ENCODE results near the gene PRKCZ.
"Not testable (repeated sequence)": the region's sequence is repeated elsewhere in the genome, so short reads cannot be mapped to it uniquely, and the experiment has no call there.

PRKCZ gene

DNA sequence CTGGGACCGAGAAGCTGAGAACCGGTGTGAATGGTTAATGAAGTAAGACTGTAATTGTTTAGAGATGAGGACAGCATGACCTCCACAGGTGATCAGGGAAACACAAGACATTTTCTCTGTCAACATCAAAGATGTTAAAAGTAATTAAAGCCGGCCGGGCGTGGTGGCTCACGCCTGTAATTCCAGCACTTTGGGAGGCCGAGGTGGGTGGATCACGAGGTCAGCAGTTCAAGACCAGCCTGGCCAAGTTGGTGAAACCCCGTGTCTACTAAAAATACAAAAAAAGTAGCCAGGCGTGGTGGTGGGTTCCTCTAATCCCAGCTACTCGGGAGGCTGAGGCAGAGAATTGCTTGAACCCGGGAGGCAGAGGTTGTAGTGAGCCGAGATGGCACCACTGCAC lies 88.9 kb downstream of the PRKCZ start:
- not testable (repeated sequence) for H3K9me3 ChIP-seq (ENCODE audit: control insufficient read depth, low read length); H3K4me3 ChIP-seq (ENCODE audit: extremely low read depth, insufficient read depth, low read length, poor library complexity, severe bottlenecking); H3K36me3 ChIP-seq (ENCODE audit: control insufficient read depth, insufficient read depth, low read length); H3K27ac ChIP-seq (ENCODE audit: low read depth, low read length, severe bottlenecking)
- 95 to 97% methylated on average over 11 to 12 of the region's 13 CpGs for WGBS, 2 experiments (ENCODE audit: insufficient coverage in 2 of 2)
- peaks cover 27% of the 10 kb centered on the region for H3K4me1 ChIP-seq (ENCODE audit: control insufficient read depth, insufficient read depth, low read length, poor library complexity, severe bottlenecking)

- H3K9me3 ChIP-seq (ENCODE audit: control insufficient read depth, low read length): no peaks in the 10 kb centered on the region
- 100% methylated on average over 1 of the region's 4 CpGs for WGBS, 2 experiments (ENCODE audit: insufficient coverage in 2 of 2)
- no peak overlapping the region for H3K4me3 ChIP-seq (ENCODE audit: extremely low read depth, insufficient read depth, low read length, poor library complexity, severe bottlenecking)
- H3K36me3 ChIP-seq (ENCODE audit: control insufficient read depth, insufficient read depth, low read length): no peaks in the 10 kb centered on the region
- no peak overlapping the region for H3K27ac ChIP-seq (ENCODE audit: low read depth, low read length, severe bottlenecking)
- H3K4me1 ChIP-seq (ENCODE audit: control insufficient read depth, insufficient read depth, low read length, poor library complexity, severe bottlenecking): peaks cover 8% of the 10 kb centered on the region
Measured at GRCh38 chr1:2141025-2141424, 90.8 kb downstream of the PRKCZ start.

DNA sequence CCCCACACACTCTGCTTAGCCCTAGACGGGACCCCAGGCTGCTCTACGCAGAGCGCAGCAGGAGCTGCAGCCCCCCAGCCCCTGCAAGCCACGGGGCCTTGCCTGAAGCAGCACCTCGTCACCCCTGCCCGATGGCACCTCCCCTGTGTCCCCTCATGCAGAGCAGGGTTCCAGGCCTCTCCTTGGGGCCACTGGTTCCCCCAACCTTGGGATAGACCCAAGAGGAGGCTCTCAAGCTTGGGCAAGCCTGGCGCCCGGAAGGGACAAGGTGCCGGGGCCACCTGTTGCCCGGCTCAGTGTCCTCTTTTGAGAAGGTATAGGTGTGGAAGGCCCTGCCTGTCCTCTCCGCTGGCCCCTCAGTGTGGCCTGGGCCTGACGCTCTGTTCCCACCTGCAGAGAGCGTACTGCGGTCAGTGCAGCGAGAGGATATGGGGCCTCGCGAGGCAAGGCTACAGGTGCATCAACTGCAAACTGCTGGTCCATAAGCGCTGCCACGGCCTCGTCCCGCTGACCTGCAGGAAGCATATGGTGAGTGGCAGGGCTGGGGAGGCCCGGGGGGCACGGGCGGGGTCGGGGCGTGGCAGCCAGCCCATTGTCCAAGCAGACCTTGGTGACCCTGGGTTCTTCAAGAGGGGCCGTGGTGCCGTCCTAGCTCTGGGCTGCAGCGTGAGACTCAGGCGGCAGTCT lies 93.7 kb downstream of the PRKCZ start:
- 95 to 96% methylated on average over 14 to 22 of the region's 30 CpGs for WGBS, 2 experiments (ENCODE audit: insufficient coverage in 2 of 2)
- Histone ChIP-seq H3K4me1 (ENCODE audit: control insufficient read depth, insufficient read depth, low read length, poor library complexity, severe bottlenecking) (peaks cover 5% of the 10 kb centered on the region), H3K27ac (ENCODE audit: low read depth, low read length, severe bottlenecking) (no peak overlapping the region), H3K36me3 (ENCODE audit: control insufficient read depth, insufficient read depth, low read length) (no peaks in the 10 kb centered on the region), H3K4me3 (ENCODE audit: extremely low read depth, insufficient read depth, low read length, poor library complexity, severe bottlenecking) (no peak overlapping the region), H3K9me3 (ENCODE audit: control insufficient read depth, low read length) (no peaks in the 10 kb centered on the region)

DNA sequence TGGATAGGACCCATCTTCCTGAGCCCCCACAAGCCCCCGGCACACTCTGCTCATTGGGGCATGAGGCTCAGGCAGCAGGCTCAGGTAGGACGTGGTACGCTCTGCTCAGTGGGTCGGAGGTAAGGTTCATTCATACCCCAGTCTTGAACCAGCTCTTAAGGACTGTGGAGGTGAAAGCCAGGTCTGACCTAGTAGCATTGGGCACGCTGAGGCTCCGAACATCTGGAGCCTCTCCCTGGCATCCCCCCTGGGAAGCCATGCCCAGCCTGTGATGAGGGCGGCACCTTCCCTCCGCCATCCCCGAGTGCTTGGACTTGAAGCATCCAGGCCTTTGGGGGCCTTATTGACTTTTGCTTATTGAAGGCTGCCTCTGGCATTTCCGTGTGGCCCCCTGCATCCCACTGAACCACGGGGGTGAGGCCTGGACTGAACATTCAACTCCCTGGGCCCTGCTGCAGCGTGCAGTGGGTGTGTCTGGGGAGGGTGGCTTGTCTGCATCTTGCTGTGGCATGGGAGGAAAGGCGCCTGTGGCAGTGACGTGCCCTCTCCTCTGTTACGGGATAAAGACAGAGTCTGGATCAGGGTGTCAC lies 94.4 kb downstream of the PRKCZ start:
- Histone ChIP-seq H3K9me3 (ENCODE audit: control insufficient read depth, low read length) (no peaks in the 10 kb centered on the region), H3K36me3 (ENCODE audit: control insufficient read depth, insufficient read depth, low read length) (no peaks in the 10 kb centered on the region), H3K4me3 (ENCODE audit: extremely low read depth, insufficient read depth, low read length, poor library complexity, severe bottlenecking) (no peak overlapping the region), H3K4me1 (ENCODE audit: control insufficient read depth, insufficient read depth, low read length, poor library complexity, severe bottlenecking) (peaks cover 4% of the 10 kb centered on the region), H3K27ac (ENCODE audit: low read depth, low read length, severe bottlenecking) (no peak overlapping the region)
- 92 to 95% methylated on average over 15 of the region's 15 CpGs for WGBS, 2 experiments (ENCODE audit: insufficient coverage in 2 of 2)

DNA sequence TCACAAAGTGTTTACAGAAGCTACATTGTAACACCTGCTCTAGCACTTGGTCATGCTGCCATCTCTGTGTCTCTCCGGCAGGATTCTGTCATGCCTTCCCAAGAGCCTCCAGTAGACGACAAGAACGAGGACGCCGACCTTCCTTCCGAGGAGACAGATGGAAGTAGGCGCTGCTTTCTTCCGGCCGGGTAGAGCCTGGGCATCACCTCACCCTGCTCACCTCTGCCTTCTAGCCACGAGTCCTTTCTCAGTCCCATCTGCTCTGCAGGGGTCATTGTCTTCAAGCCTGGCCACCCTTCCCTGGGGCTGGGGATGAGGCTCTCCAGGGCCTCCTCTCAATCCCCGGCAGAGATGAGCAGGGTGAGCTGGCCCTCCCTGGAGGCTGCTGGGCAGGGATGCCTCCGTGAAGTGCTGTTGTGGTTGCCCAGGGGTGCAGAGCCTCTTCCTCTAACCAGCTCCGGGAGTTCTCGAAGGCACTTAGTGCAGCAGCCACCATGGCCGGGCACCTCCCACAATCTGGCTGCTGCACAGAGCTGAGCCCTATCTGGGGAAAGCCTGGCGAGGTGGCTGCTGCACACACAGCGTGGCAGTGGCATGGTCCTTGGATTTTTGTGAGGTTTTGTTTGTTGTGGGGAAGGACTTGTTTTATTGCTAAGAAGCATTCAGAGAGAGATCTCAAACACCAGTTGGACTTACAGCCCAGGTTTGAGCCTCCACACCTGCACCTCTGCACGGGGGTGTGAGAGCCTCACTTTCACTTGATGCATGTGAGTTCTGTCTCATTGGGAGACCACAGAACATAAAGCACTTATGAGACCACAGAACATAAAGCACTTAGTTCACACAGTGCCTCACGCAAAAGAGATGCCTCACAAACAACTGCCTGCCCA lies 96.0 kb downstream of the PRKCZ start:
- 91 to 94% methylated on average over 15 to 19 of the region's 19 CpGs for WGBS, 2 experiments (ENCODE audit: insufficient coverage in 2 of 2)
- no peak overlapping the region for H3K4me3 ChIP-seq (ENCODE audit: extremely low read depth, insufficient read depth, low read length, poor library complexity, severe bottlenecking)
- no peaks in the 10 kb centered on the region for H3K9me3 ChIP-seq (ENCODE audit: control insufficient read depth, low read length)
- no peak overlapping the region for H3K27ac ChIP-seq (ENCODE audit: low read depth, low read length, severe bottlenecking)
- no peaks in the 10 kb centered on the region for H3K4me1 ChIP-seq (ENCODE audit: control insufficient read depth, insufficient read depth, low read length, poor library complexity, severe bottlenecking)
- H3K36me3 ChIP-seq (ENCODE audit: control insufficient read depth, insufficient read depth, low read length): no peaks in the 10 kb centered on the region

DNA sequence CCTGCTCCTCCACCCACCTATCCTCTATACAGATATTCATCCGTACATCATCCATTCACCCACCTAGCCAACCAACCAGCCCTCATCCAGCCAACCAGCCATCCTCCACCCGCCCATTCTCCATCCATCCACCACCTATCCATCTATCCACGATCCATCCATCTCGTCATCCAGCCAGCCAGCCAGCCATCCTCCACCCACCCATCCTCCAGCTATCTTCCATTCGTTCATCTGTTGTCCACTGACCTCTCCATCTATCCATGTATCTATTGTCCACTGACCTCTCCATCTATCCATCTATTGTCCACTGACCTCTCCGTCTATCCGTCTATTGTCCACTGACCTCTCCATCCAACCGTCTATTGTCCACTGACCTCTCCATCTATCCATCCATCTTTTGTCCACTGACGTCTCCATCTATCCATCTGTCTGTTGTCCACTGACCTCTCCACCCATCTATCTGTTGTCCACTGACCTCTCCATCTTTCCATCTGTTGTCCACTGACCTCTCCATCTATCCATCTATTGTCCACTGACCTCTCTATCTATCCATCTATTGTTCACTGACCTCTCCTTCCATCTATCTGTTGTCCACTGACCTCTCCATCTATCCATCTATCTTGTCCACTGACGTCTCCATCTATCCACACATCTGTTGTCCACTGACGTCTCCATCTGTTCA lies 96.8 kb downstream of the PRKCZ start:
- Histone ChIP-seq H3K9me3 (ENCODE audit: control insufficient read depth, low read length) (no peaks in the 10 kb centered on the region), H3K27ac (ENCODE audit: low read depth, low read length, severe bottlenecking) (no peak overlapping the region), H3K4me3 (ENCODE audit: extremely low read depth, insufficient read depth, low read length, poor library complexity, severe bottlenecking) (no peak overlapping the region), H3K36me3 (ENCODE audit: control insufficient read depth, insufficient read depth, low read length) (no peaks in the 10 kb centered on the region), H3K4me1 (ENCODE audit: control insufficient read depth, insufficient read depth, low read length, poor library complexity, severe bottlenecking) (no peaks in the 10 kb centered on the region)
- 85 to 91% methylated on average over 11 of the region's 11 CpGs for WGBS, 2 experiments (ENCODE audit: insufficient coverage in 2 of 2)

DNA sequence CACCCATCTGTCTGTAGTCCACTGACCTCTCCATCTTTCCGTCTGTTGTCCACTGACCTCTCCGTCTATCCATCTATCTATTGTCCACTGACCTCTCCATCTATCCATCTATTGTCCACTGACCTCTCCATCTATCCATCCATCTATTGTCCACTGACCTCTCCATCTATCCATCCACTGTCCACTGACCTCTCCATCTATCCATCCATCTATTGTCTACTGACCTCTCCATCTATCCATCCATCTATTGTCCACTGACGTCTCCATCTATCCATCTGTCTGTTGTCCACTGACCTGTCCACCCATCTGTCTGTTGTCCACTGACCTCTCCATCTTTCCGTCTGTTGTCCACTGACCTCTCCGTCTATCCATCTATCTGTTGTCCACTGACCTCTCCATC lies 97.7 kb downstream of the PRKCZ start:
- not testable (repeated sequence) for H3K27ac ChIP-seq (ENCODE audit: low read depth, low read length, severe bottlenecking); H3K4me3 ChIP-seq (ENCODE audit: extremely low read depth, insufficient read depth, low read length, poor library complexity, severe bottlenecking); H3K4me1 ChIP-seq (ENCODE audit: control insufficient read depth, insufficient read depth, low read length, poor library complexity, severe bottlenecking); H3K36me3 ChIP-seq (ENCODE audit: control insufficient read depth, insufficient read depth, low read length); H3K9me3 ChIP-seq (ENCODE audit: control insufficient read depth, low read length)
- 92 to 97% methylated on average over 2 to 3 of the region's 5 CpGs for WGBS, 2 experiments (ENCODE audit: insufficient coverage in 2 of 2)

- Histone ChIP-seq H3K36me3 (ENCODE audit: control insufficient read depth, insufficient read depth, low read length) (no peaks in the 10 kb centered on the region), H3K9me3 (ENCODE audit: control insufficient read depth, low read length) (no peaks in the 10 kb centered on the region), H3K27ac (ENCODE audit: low read depth, low read length, severe bottlenecking) (no peak overlapping the region), H3K4me3 (ENCODE audit: extremely low read depth, insufficient read depth, low read length, poor library complexity, severe bottlenecking) (no peak overlapping the region), H3K4me1 (ENCODE audit: control insufficient read depth, insufficient read depth, low read length, poor library complexity, severe bottlenecking) (no peaks in the 10 kb centered on the region)
- WGBS, 2 experiments (ENCODE audit: insufficient coverage in 2 of 2): 90 to 91% methylated on average over 10 to 13 of the region's 14 CpGs
Measured at GRCh38 chr1:2148691-2149090, 98.5 kb downstream of the PRKCZ start.

- Histone ChIP-seq H3K36me3 (ENCODE audit: control insufficient read depth, insufficient read depth, low read length) (no peaks in the 10 kb centered on the region), H3K4me3 (ENCODE audit: extremely low read depth, insufficient read depth, low read length, poor library complexity, severe bottlenecking) (no peak overlapping the region), H3K4me1 (ENCODE audit: control insufficient read depth, insufficient read depth, low read length, poor library complexity, severe bottlenecking) (no peaks in the 10 kb centered on the region), H3K27ac (ENCODE audit: low read depth, low read length, severe bottlenecking) (no peak overlapping the region), H3K9me3 (ENCODE audit: control insufficient read depth, low read length) (no peaks in the 10 kb centered on the region)
- WGBS, 2 experiments (ENCODE audit: insufficient coverage in 2 of 2): 93 to 94% methylated on average over 14 to 19 of the region's 19 CpGs
Measured at GRCh38 chr1:2150801-2151200, 100.6 kb downstream of the PRKCZ start.

GRCh38 chr1:2151252-2151651 lies 101.0 kb downstream of the PRKCZ start:
- no peak overlapping the region for H3K27ac ChIP-seq (ENCODE audit: low read depth, low read length, severe bottlenecking)
- no peak overlapping the region for H3K4me3 ChIP-seq (ENCODE audit: extremely low read depth, insufficient read depth, low read length, poor library complexity, severe bottlenecking)
- no peaks in the 10 kb centered on the region for H3K9me3 ChIP-seq (ENCODE audit: control insufficient read depth, low read length)
- no peaks in the 10 kb centered on the region for H3K36me3 ChIP-seq (ENCODE audit: control insufficient read depth, insufficient read depth, low read length)
- no peaks in the 10 kb centered on the region for H3K4me1 ChIP-seq (ENCODE audit: control insufficient read depth, insufficient read depth, low read length, poor library complexity, severe bottlenecking)
- WGBS, 2 experiments (ENCODE audit: insufficient coverage in 2 of 2): 96 to 97% methylated on average over 7 to 9 of the region's 10 CpGs
